B cell (primary cell): ENCODE results near the gene PDZD2. TPM values are rescaled to one million over a fixed set of nuclear protein-coding genes. Genes with fewer than 3 reads are reported as not detected.

Source experiments
- ATAC-seq: fragments of 200-7000 bp; cut with Tn5 transposase; one replicate; pipeline ENCODE4 v1.10.0; 2021; ENCODE audit warnings: low read depth, mild to moderate bottlenecking, moderate number of reproducible peaks, moderate library complexity
- CTCF ChIA-PET: fragments of 350-600 bp; sonication (Branson Sonifier 250); formaldehyde crosslinking; loops from one replicate; lab custom pipeline; 2021; ENCODE audit warnings: antibody characterized with exemption, inconsistent platforms; lab: Charles Lee
- POLR2A ChIA-PET: fragments of 350-600 bp; sonication (Branson Sonifier 250); formaldehyde crosslinking; loops from one replicate; lab custom pipeline; 2021; ENCODE audit warnings: antibody characterized with exemption; lab: Charles Lee
- DNase-seq: peaks from one replicate; pipeline ENCODE4 v3.0.0; 2013
- H2AFZ ChIP-seq: 2 replicates; pipeline ENCODE4 v1.6.1; 2012; ENCODE audit warnings: mild to moderate bottlenecking, low read depth, low read length; ENCODE audit not compliant: insufficient read depth, poor library complexity, severe bottlenecking
- H3K27ac ChIP-seq, 2 donors: 1 replicate in 1 of 2; 2 replicates in 1 of 2; pipeline ENCODE4 v1.5.1; 2012 to 2013; ENCODE audit warnings: low read length in 2 of 2, mild to moderate bottlenecking in 2 of 2, moderate library complexity in 1 of 2
- H3K27me3 ChIP-seq, 4 experiments: fragments of 200-600 bp in 1 of 4; sonication (generic) in 1 of 4; replicated peaks in 1 of 4; 1 replicate in 2 of 4; 2 replicates in 2 of 4; pipeline versions ENCODE4 v1.6.1 to v1.7.0; 2013 to 2016; ENCODE audit warnings: low read length in 3 of 4, mild to moderate bottlenecking in 2 of 4, mixed read lengths in 1 of 4, moderate library complexity in 1 of 4; ENCODE audit not compliant: insufficient read depth in 4 of 4, control insufficient read depth in 3 of 4; ENCODE audit errors: control extremely low read depth in 1 of 4
- H3K36me3 ChIP-seq, 2 experiments: replicated peaks in 1 of 2; 1 replicate in 1 of 2; 2 replicates in 1 of 2; pipeline versions ENCODE4 v1.6.1 to v1.7.1; 2013; ENCODE audit warnings: low read length in 1 of 2; ENCODE audit not compliant: insufficient read depth in 2 of 2, control insufficient read depth in 1 of 2; ENCODE audit errors: control extremely low read depth in 1 of 2, extremely low read depth in 1 of 2
- H3K4me1 ChIP-seq, 2 donors: fragments of 200-600 bp in 1 of 2; sonication (generic) in 1 of 2; 1 replicate in 1 of 2; 2 replicates in 1 of 2; pipeline versions ENCODE4 v1.5.1 to v1.6.1; 2013 to 2017; ENCODE audit warnings: low read length in 2 of 2; ENCODE audit not compliant: control insufficient read depth in 2 of 2, insufficient read depth in 2 of 2
- H3K4me2 ChIP-seq: replicated peaks from 2 replicates; pipeline ENCODE3; 2012; ENCODE audit warnings: mild to moderate bottlenecking, low read depth, low read length; ENCODE audit not compliant: poor library complexity, severe bottlenecking
- H3K4me3 ChIP-seq, 5 experiments: fragments of 200-600 bp in 1 of 5; sonication (generic) in 1 of 5; 1 replicate in 3 of 5; 2 replicates in 2 of 5; pipeline versions ENCODE4 v1.5.1 to v1.7.0; 2011 to 2016; ENCODE audit warnings: low read length in 4 of 5, mild to moderate bottlenecking in 4 of 5, low read depth in 2 of 5, control low read depth in 1 of 5, moderate library complexity in 1 of 5; ENCODE audit not compliant: insufficient read depth in 1 of 5; ENCODE audit errors: control extremely low read depth in 1 of 5, extremely low read depth in 1 of 5
- H3K79me2 ChIP-seq: fragments of 200-600 bp; sonication (generic); one replicate; pipeline ENCODE4 v1.6.0; 2016; ENCODE audit warnings: low read length; ENCODE audit not compliant: control insufficient read depth, insufficient read depth
- H3K9ac ChIP-seq: fragments of 200-600 bp; sonication (generic); 2 replicates; pipeline ENCODE4 v1.6.1; 2017; ENCODE audit warnings: mild to moderate bottlenecking, low read length, moderate library complexity
- H3K9me3 ChIP-seq, 3 donors: one replicate each; pipeline versions ENCODE4 v1.6.1 to v1.7.1; 2013; ENCODE audit warnings: low read length in 2 of 3; ENCODE audit not compliant: control insufficient read depth in 2 of 3, insufficient read depth in 1 of 3; ENCODE audit errors: control extremely low read depth in 1 of 3
- H4K20me1 ChIP-seq: 2 replicates; pipeline ENCODE4 v1.6.0; 2012; ENCODE audit warnings: mild to moderate bottlenecking, low read length; ENCODE audit not compliant: insufficient read depth, control insufficient read depth, poor library complexity, severe bottlenecking
- H3K27ac Mint-ChIP-seq: one replicate; pipeline ENCODE4 v1.8.0; 2021; ENCODE audit warnings: mixed read lengths
- H3K27me3 Mint-ChIP-seq: one replicate; pipeline ENCODE4 v1.8.0; 2021; ENCODE audit warnings: mixed read lengths
- H3K4me1 Mint-ChIP-seq: one replicate; pipeline ENCODE4 v1.8.0; 2021; ENCODE audit warnings: mixed read lengths
- H3K4me3 Mint-ChIP-seq: one replicate; pipeline ENCODE4 v1.8.0; 2021; ENCODE audit warnings: mixed read lengths
- H3K9me3 Mint-ChIP-seq: one replicate; pipeline ENCODE4 v1.8.0; 2022; ENCODE audit warnings: mixed read lengths; ENCODE audit not compliant: insufficient read depth
- CTCF ChIP-seq: fragments of 200-600 bp; IDR thresholded peaks from one replicate; pipeline ENCODE4 v1.8.0; 2022; ENCODE audit warnings: antibody characterized with exemption, mild to moderate bottlenecking
- EZH2 ChIP-seq: IDR thresholded peaks from 2 replicates; pipeline ENCODE4 v1.6.1; 2012; ENCODE audit warnings: borderline replicate concordance, low read depth, mild to moderate bottlenecking, moderate library complexity, low read length; ENCODE audit not compliant: insufficient read depth, poor library complexity, severe bottlenecking
- WGBS: methylation state at CpG from one replicate; pipeline ENCODE4 v1.1.5; 2013; ENCODE audit warnings: missing lambda C conversion rate; ENCODE audit not compliant: insufficient coverage; 5-methylcytosine and 5-hydroxymethylcytosine counted together
- intact Hi-C: fragments of 100-400 bp; cut with micrococcal nuclease; formaldehyde crosslinking; loops from one replicate; pipeline ENCODE4 v1.10.0; 2022
- polyA plus RNA-seq: library from polyadenylated mRNA; depleted of rRNA; stranded (reverse); fragments of >200 nt; gene quantifications from 2 replicates; pipeline ENCODE4 v1.2.3, GENCODE V29; 2012
- total RNA-seq, 2 donors: library from RNA; stranded (reverse); fragments of 120-200 nt in 1 of 2; gene quantifications; 1 replicate in 1 of 2; 2 replicates in 1 of 2; pipeline versions ENCODE4 v1.2.3 to v1.2.4, GENCODE V29; 2013 to 2022

Gene PDZD2
- total and polyA plus RNA-seq, 2 donors (not counting 1 experiment from before 2014, with no cell fraction given): not detected

GRCh38 chr5:31824869-31825517 lies 186.1 kb downstream of the PDZD2 start:
- Histone ChIP-seq H3K4me1 (no peaks in the 10 kb centered on the region), H4K20me1 (no peaks in the 10 kb centered on the region), H3K27ac (no peak overlapping the region), H3K36me3 (no peaks in the 10 kb centered on the region), H3K79me2 (no peaks in the 10 kb centered on the region), H3K4me3 (no peak overlapping the region), H2AFZ (no peak overlapping the region), H3K4me2 (no peak overlapping the region), H3K27me3 (peaks cover 0 to 8% (median 0%) of the 10 kb centered on the region in 4 experiments), H3K9ac (no peak overlapping the region), H3K9me3 (peaks cover 0 to 12% (median 8%) of the 10 kb centered on the region in 3 donors)
- ATAC-seq: no peak
- Mint-ChIP-seq H3K4me3 (no peak overlapping the region), H3K27ac (no peak overlapping the region), H3K9me3 (peaks cover 2% of the 10 kb centered on the region), H3K4me1 (no peaks in the 10 kb centered on the region), H3K27me3 (peaks cover 24% of the 10 kb centered on the region)
- POLR2A ChIA-PET: no interaction called here
- CTCF ChIA-PET: interaction anchor here (0.8 kb wide), 1 partner anchor 268 kb away, joined by 3 read pairs; no protein-coding TSS in a partner anchor
- intact Hi-C loops: no loop called here
- DNase-seq: no peak
- TF ChIP-seq CTCF (no peak), EZH2 (no peak)
- 61% methylated on average over 8 of the region's 8 CpGs for WGBS

- H3K9ac ChIP-seq: no peak overlapping the region
Measured at GRCh38 chr5:31825518-31826068, 186.7 kb downstream of the PDZD2 start.

More at GRCh38 chr5:31825518-31826068, 186.7 kb downstream of the PDZD2 start:
- H3K27ac ChIP-seq: no peak overlapping the region
- no peak overlapping the region for H3K4me2 ChIP-seq
- H4K20me1 ChIP-seq: no peaks in the 10 kb centered on the region
- H3K36me3 ChIP-seq: no peaks in the 10 kb centered on the region
- Mint-ChIP-seq H3K9me3 (peaks cover 2% of the 10 kb centered on the region), H3K4me1 (no peaks in the 10 kb centered on the region), H3K4me3 (no peak overlapping the region), H3K27me3 (peaks cover 24% of the 10 kb centered on the region), H3K27ac (no peak overlapping the region)
- ChIA-PET POLR2A (no interaction called here), CTCF (interaction anchor here (0.8 kb wide), 1 partner anchor 268 kb away, joined by 3 read pairs; no protein-coding TSS in a partner anchor)
- H3K4me3 ChIP-seq: no peak overlapping the region
- peaks cover 0 to 12% (median 8%) of the 10 kb centered on the region in 3 donors for H3K9me3 ChIP-seq
- peaks cover 0 to 8% (median 0%) of the 10 kb centered on the region in 4 experiments for H3K27me3 ChIP-seq
- DNase-seq (peak; percentile 8), ATAC-seq (no peak)
- 40% methylated on average over 2 of the region's 8 CpGs for WGBS
- H3K79me2 ChIP-seq: no peaks in the 10 kb centered on the region
- H3K4me1 ChIP-seq: no peaks in the 10 kb centered on the region
- no peak overlapping the region for H2AFZ ChIP-seq
- TF ChIP-seq EZH2 (no peak), CTCF (no peak)
- intact Hi-C loops: no loop called here
